IMR-90 (cell line): Measurements from ENCODE around the gene MAGEB3. TPM values are rescaled to one million over a fixed set of nuclear protein-coding genes. Genes with fewer than 3 reads are reported as not detected.
A peak's percentile ranks its signal among the peaks of the same experiment; 100 is the strongest.

Experiments
- ATAC-seq: fragments of 200-7000 bp; cut with Tn5 transposase; 2 replicates; pipeline ENCODE4 v1.9.1; 2020; ENCODE audit warnings: low read depth, mild to moderate bottlenecking, moderate library complexity
- BruUV-seq: library from RNA; stranded (reverse); fragments of 400-500 nt; replicated peaks from 2 replicates; lab custom pipeline; 2021; lab: Mats Ljungman, UMichigan
- CTCF ChIA-PET: fragments of 300-600 bp; formaldehyde crosslinking; extraction: SDS; loops from one replicate; lab custom pipeline; 2021; ENCODE audit warnings: antibody characterized with exemption; lab: Yijun Ruan, JAX
- POLR2A ChIA-PET: fragments of 300-600 bp; sonication (Branson Sonifier 250); formaldehyde crosslinking; loops from one replicate; lab custom pipeline; 2022; ENCODE audit warnings: antibody characterized with exemption; ENCODE audit not compliant: unreplicated experiment; lab: Charles Lee
- DNase-seq: peaks from one replicate; pipeline ENCODE4 v3.0.0; 2013
- H2AFZ ChIP-seq: replicated peaks from 2 replicates; pipeline ENCODE3; 2013; ENCODE audit warnings: low read length, mild to moderate bottlenecking; ENCODE audit not compliant: poor library complexity
- H2AK5ac ChIP-seq: 2 replicates; pipeline ENCODE4 v1.6.1; 2013; ENCODE audit warnings: low read depth, low read length, inconsistent platforms
- H2AK9ac ChIP-seq: replicated peaks from 2 replicates; pipeline ENCODE3; 2013; ENCODE audit warnings: mild to moderate bottlenecking, low read depth, low read length, moderate library complexity; ENCODE audit not compliant: poor library complexity
- H2BK120ac ChIP-seq: 2 replicates; pipeline ENCODE4 v1.6.1; 2013; ENCODE audit warnings: low read depth, low read length, inconsistent platforms
- H2BK15ac ChIP-seq: 3 replicates; pipeline ENCODE4 v1.6.1; 2013; ENCODE audit warnings: low read depth, low read length, inconsistent platforms
- H2BK20ac ChIP-seq: 2 replicates; pipeline ENCODE4 v1.6.1; 2013; ENCODE audit warnings: low read depth, mild to moderate bottlenecking, inconsistent platforms, low read length, moderate library complexity
- H2BK5ac ChIP-seq: 2 replicates; pipeline ENCODE4 v1.6.1; 2013; ENCODE audit warnings: mild to moderate bottlenecking, low read depth, low read length, inconsistent platforms; ENCODE audit not compliant: poor library complexity, severe bottlenecking
- H3K14ac ChIP-seq: replicated peaks from 2 replicates; pipeline ENCODE4 v1.6.1; 2013; ENCODE audit warnings: low read depth, low read length, inconsistent platforms
- H3K18ac ChIP-seq: 2 replicates; pipeline ENCODE4 v1.6.1; 2013; ENCODE audit warnings: low read depth, low read length, control low read depth
- H3K23ac ChIP-seq: 2 replicates; pipeline ENCODE4 v1.6.1; 2013; ENCODE audit warnings: low read depth, low read length, inconsistent platforms
- H3K27ac ChIP-seq: 2 replicates; pipeline ENCODE4 v1.5.1; 2013; ENCODE audit warnings: mild to moderate bottlenecking, control low read depth, low read length; ENCODE audit not compliant: insufficient read depth
- H3K27me3 ChIP-seq: 2 replicates; pipeline ENCODE4 v1.6.1; 2013; ENCODE audit warnings: low read length; ENCODE audit not compliant: control insufficient read depth, insufficient read depth
- H3K36me3 ChIP-seq: 2 replicates; pipeline ENCODE4 v1.6.1; 2013; ENCODE audit warnings: low read length, mixed read lengths; ENCODE audit not compliant: control insufficient read depth, insufficient read depth
- H3K4ac ChIP-seq: 2 replicates; pipeline ENCODE4 v1.6.1; 2013; ENCODE audit warnings: low read depth, low read length, inconsistent platforms
- H3K4me1 ChIP-seq: 2 replicates; pipeline ENCODE4 v1.6.1; 2013; ENCODE audit warnings: low read length, mixed read lengths; ENCODE audit not compliant: control insufficient read depth, insufficient read depth
- H3K4me2 ChIP-seq: 2 replicates; pipeline ENCODE4 v1.6.1; 2013; ENCODE audit warnings: low read depth, mild to moderate bottlenecking, control low read depth, low read length, moderate library complexity
- H3K4me3 ChIP-seq: 2 replicates; pipeline ENCODE4 v1.5.1; 2013; ENCODE audit warnings: low read depth, mild to moderate bottlenecking, control low read depth, low read length, moderate library complexity; ENCODE audit not compliant: insufficient read depth
- H3K56ac ChIP-seq: 2 replicates; pipeline ENCODE4 v1.6.1; 2013; ENCODE audit warnings: low read length, inconsistent platforms; ENCODE audit not compliant: insufficient read depth; ENCODE audit errors: extremely low read depth
- H3K79me1 ChIP-seq, 2 experiments: 2 replicates each; pipeline ENCODE4 v1.6.1; 2013; ENCODE audit warnings: low read length in 2 of 2, inconsistent platforms in 1 of 2, low read depth in 1 of 2
- H3K9ac ChIP-seq: 2 replicates; pipeline ENCODE4 v1.6.1; 2013; ENCODE audit warnings: low read depth, low read length, control low read depth
- H3K9me1 ChIP-seq: 2 replicates; pipeline ENCODE4 v1.6.1; 2013; ENCODE audit warnings: low read length, inconsistent platforms; ENCODE audit not compliant: insufficient read depth
- H3K9me3 ChIP-seq: 2 replicates; pipeline ENCODE4 v1.6.1; 2013; ENCODE audit warnings: low read length; ENCODE audit not compliant: control insufficient read depth, insufficient read depth
- H4K20me1 ChIP-seq: 2 replicates; pipeline ENCODE4 v1.6.1; 2013; ENCODE audit warnings: low read length, inconsistent platforms; ENCODE audit not compliant: insufficient read depth
- H4K5ac ChIP-seq: 2 replicates; pipeline ENCODE4 v1.6.1; 2013; ENCODE audit warnings: mild to moderate bottlenecking, low read depth, low read length, control low read depth
- H4K8ac ChIP-seq, 2 experiments: 2 replicates each; pipeline ENCODE4 v1.6.1; 2013; ENCODE audit warnings: low read depth in 2 of 2, low read length in 2 of 2, control low read depth in 1 of 2, inconsistent platforms in 1 of 2
- H4K91ac ChIP-seq: 2 replicates; pipeline ENCODE4 v1.6.1; 2013; ENCODE audit warnings: low read depth, low read length, inconsistent platforms; ENCODE audit not compliant: insufficient read depth
- MAFK ChIP-seq: IDR thresholded peaks from 2 replicates; pipeline ENCODE4 v1.6.1; 2012; ENCODE audit warnings: low read depth, low read length, improper control_type of control experiment
- NFE2L2 ChIP-seq: fragments of 150-350 bp; IDR thresholded peaks from 2 replicates; pipeline ENCODE4 v1.6.1; 2016; ENCODE audit warnings: low read depth, mild to moderate bottlenecking, low read length
- dilution Hi-C: fragments of 300-500 bp; cut with HindIII; formaldehyde crosslinking; loops from one replicate; pipeline ENCODE4 v1.14.3; 2018; ENCODE audit warnings: low sequenced_read_pairs; ENCODE audit not compliant: unreplicated experiment
- in situ Hi-C: fragments of 300-500 bp; cut with MboI; formaldehyde crosslinking; loops from 3 replicates; pipeline ENCODE4 v1.14.3; 2019; ENCODE audit warnings: low sequenced_read_pairs, inconsistent platforms, mixed read lengths
- intact Hi-C: fragments of 100-400 bp; cut with micrococcal nuclease; formaldehyde crosslinking; loops from 2 replicates; pipeline ENCODE4 v1.10.0; 2022
- polyA plus RNA-seq, 3 experiments: library from polyadenylated mRNA; depleted of rRNA; stranded (reverse); fragments of >200 nt; gene quantifications; 2 replicates each; pipeline ENCODE4 v1.2.3, GENCODE V29; 2012; ENCODE audit warnings: low replicate concordance in 1 of 3
- total RNA-seq: library from RNA; depleted of rRNA; stranded (reverse); fragments of >200 nt; gene quantifications from 2 replicates; pipeline ENCODE4 v1.2.3, GENCODE V29; 2012

The MAGEB3 gene
- total and polyA plus RNA-seq, 2 of the 4 experiments (the other 2 are of a cell fraction): not detected

DNA sequence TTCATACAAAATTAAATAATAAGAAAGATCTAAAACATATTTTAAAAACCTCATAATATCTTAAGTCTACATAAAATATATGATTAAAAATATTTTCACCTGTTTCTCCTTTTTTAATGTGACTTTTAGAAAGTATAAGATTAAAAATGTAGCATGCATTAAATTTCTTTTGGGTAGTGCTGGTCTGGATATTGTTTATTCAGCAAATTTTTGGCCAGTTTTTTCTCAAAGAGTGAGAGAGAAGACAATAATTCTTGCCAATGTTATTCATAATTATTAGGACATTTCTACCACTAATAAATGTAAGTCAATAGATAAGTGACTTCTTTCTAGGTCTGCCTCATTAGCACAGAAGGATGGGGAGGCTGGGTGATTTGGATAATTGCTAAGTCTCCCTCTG is 30.6 kb downstream of the MAGEB3 start:
- H2AK5ac ChIP-seq: no peak overlapping the region
- no peak overlapping the region for H2AK9ac ChIP-seq
- H2BK5ac ChIP-seq: no peak overlapping the region
- no peak overlapping the region for H3K23ac ChIP-seq
- H3K9me1 ChIP-seq: no peaks in the 10 kb centered on the region
- no peak overlapping the region for H2AFZ ChIP-seq
- POLR2A ChIA-PET: no interaction called here
- H4K5ac ChIP-seq: no peak overlapping the region
- no peak overlapping the region for H4K8ac ChIP-seq
- intact Hi-C loops: no loop called here
- TF ChIP-seq MAFK: peak; percentile 62; the same call in 1 of the 2 replicates
- TF ChIP-seq NFE2L2: no peak
- H3K27ac ChIP-seq: no peak overlapping the region
- H4K91ac ChIP-seq: no peak overlapping the region
- in situ Hi-C loops: no loop called here
- H3K9ac ChIP-seq: no peak overlapping the region
- no peaks in the 10 kb centered on the region for H3K36me3 ChIP-seq
- no peaks in the 10 kb centered on the region for H4K20me1 ChIP-seq
- H3K27me3 ChIP-seq: peaks cover 5% of the 10 kb centered on the region
- DNase-seq (no peak), ATAC-seq (no peak)
- H3K4ac ChIP-seq: no peak overlapping the region
- H2BK15ac ChIP-seq: no peak overlapping the region
- H3K4me1 ChIP-seq: no peaks in the 10 kb centered on the region
- H3K4me2 ChIP-seq: no peak overlapping the region
- BruUV-seq: no TSS peak
- no peaks in the 10 kb centered on the region for H3K79me1 ChIP-seq
- CTCF ChIA-PET: interaction anchor here (0.7 kb wide), 1 partner anchor 139 kb away, joined by 3 read pairs; no protein-coding TSS in a partner anchor
- no peak overlapping the region for H3K4me3 ChIP-seq
- no peak overlapping the region for H3K14ac ChIP-seq
- H2BK20ac ChIP-seq: no peak overlapping the region
- dilution Hi-C loops: no loop called here
- no peak overlapping the region for H3K18ac ChIP-seq
- no peak overlapping the region for H2BK120ac ChIP-seq
- no peaks in the 10 kb centered on the region for H3K9me3 ChIP-seq
- H3K56ac ChIP-seq: no peak overlapping the region
